ENCODE results near the gene ADAMTS3. TPM values are rescaled to one million over a fixed set of nuclear protein-coding genes. Genes with fewer than 3 reads are reported as not detected.

ADAMTS3 gene
- total and polyA plus RNA-seq, 9 of the 15 experiments (the other 6 are each of a cell fraction or from before 2014, with no cell fraction given), result 4.0 to 18.0 (median 12.1) TPM

DNA sequence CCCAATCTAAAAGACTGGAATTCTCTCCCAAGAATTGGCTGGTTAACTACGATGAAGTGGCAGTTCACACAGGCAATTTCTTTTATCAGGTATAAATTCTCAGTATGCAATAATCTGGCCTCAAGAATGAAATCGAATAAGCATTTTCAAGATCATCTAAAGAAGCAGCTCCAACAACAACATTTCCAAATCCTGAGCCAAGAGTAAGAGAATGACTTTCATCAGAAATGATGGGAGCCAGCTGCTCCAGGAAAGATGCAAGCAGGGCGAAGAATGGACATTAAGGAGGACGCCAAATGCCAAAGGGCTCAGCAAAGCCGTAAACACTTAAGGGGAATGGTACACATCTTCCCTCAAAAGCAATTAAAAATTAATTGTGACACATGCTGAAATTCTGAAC is 12.0 kb downstream of the ADAMTS3 start (continued):
- TF ChIP-seq, protein P1, sequence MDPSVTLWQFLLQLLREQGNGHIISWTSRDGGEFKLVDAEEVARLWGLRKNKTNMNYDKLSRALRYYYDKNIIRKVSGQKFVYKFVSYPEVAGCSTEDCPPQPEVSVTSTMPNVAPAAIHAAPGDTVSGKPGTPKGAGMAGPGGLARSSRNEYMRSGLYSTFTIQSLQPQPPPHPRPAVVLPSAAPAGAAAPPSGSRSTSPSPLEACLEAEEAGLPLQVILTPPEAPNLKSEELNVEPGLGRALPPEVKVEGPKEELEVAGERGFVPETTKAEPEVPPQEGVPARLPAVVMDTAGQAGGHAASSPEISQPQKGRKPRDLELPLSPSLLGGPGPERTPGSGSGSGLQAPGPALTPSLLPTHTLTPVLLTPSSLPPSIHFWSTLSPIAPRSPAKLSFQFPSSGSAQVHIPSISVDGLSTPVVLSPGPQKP (CRISPR knock-in tag; IDR thresholded peaks at IDR 0.05), result no peak

DNA sequence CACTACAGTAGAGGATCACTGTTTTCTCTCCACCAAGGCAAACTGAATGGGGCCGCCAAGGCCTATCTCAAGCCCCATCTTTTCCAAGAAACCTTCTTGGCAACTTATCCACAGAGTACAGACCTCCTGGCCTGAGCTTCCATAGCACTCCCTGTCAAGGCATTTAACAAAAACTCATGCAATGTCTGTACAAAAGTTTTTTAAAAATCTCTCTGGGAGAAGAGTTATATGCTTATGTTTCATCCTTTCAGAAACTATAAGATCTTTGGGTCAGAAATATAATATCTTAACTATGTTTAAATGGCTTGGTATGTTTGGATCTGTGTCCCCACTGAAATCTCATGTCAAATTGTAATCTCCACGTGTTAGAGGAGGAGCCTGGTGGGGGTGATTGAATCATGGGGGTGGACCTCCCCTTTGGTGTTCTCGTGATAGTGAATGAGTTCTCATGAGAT is 13.6 kb downstream of the ADAMTS3 start:
- no peak overlapping the region for H3K4me3 ChIP-seq
- peaks cover 4 to 42% of the 10 kb centered on the region in 2 experiments; a peak in 4 of 5 replicates for H3K4me1 ChIP-seq (replicated peaks in 1 of 2; ENCODE audit: control insufficient read depth in 2 of 2, insufficient read depth in 2 of 2, low read length in 2 of 2)
- FAIRE-seq, result peak; percentile 64
- peaks cover 32% of the 10 kb centered on the region for H3K36me3 ChIP-seq (ENCODE audit: control insufficient read depth, insufficient read depth, low read length)
- H4K20me1 ChIP-seq (replicated peaks; ENCODE audit: control insufficient read depth, insufficient read depth, low read length), result no peaks in the 10 kb centered on the region
- peak; percentile 85 for ATAC-seq
- intact Hi-C loops (cut with micrococcal nuclease), result loop anchor here (1.0 kb wide), 1 partner anchor 13 kb away; no protein-coding TSS in a partner anchor
- H3K9ac ChIP-seq (ENCODE audit: insufficient read depth in 1 of 2, low read depth in 2 of 2, low read length in 2 of 2), result no peak overlapping the region
- no peaks in the 10 kb centered on the region for H3K27me3 ChIP-seq (ENCODE audit: control insufficient read depth in 2 of 2, insufficient read depth in 2 of 2, low read length in 2 of 2)
- CTCF ChIA-PET (ENCODE audit: low intra/inter-chr PET ratio), result no interaction called here
- peaks cover 79% of the 10 kb centered on the region for H3K79me2 ChIP-seq (ENCODE audit: control insufficient read depth, insufficient read depth, low read length)
- no peaks in the 10 kb centered on the region for H3K9me1 ChIP-seq (ENCODE audit: control insufficient read depth, insufficient read depth, low read length)
- no peak overlapping the region for H2AFZ ChIP-seq (ENCODE audit: low read depth, low read length)
- POLR2A ChIA-PET, result interaction anchor here (0.8 to 1.5 kb wide), 2 partner anchors 12 to 14 kb away, joined by 3 to 7 read pairs; no protein-coding TSS in a partner anchor
- BruUV-seq (replicated peaks), result no TSS peak
- peak overlapping the region; percentile 50; the same call in 1 of the 2 replicates for H3K4me2 ChIP-seq (ENCODE audit: insufficient read depth, low read length)
- peak; percentile 27 to 88 (median 56) for DNase-seq (ENCODE audit: extremely low read depth in 1 of 4, low spot score in 3 of 4)
- in situ Hi-C loops (cut with MboI), result no loop called here
- H3K27ac ChIP-seq (ENCODE audit: extremely low read depth, low read depth, low read length), result peak overlapping the region; percentile 53
- WGBS (ENCODE audit: insufficient coverage, low coverage, missing lambda C conversion rate), result 0% methylated on average over 3 of the region's 3 CpGs
- peaks cover 10% of the 10 kb centered on the region for H3K9me3 ChIP-seq (replicated peaks; ENCODE audit: control insufficient read depth, insufficient read depth, low read depth, low read length)
- TF ChIP-seq ADNP (tag; IDR thresholded peaks at IDR 0.05) (no peak), EHMT2 (IDR thresholded peaks at IDR 0.05) (peak; percentile 65), MYC (IDR thresholded peaks at IDR 0.05; ENCODE audit: low read depth, low read length) (0 out of 2 replicates have a peak, but pooled peaks have one; percentile 41), MYC (CRISPR knock-in tag; IDR thresholded peaks at IDR 0.05; ENCODE audit: borderline replicate concordance, low read depth) (no peak), EGR1 (conservative IDR thresholded peaks at IDR 0.05) (0 out of 2 replicates have a peak, but pooled peaks have one; percentile 20)
- TF ChIP-seq, protein P2, sequence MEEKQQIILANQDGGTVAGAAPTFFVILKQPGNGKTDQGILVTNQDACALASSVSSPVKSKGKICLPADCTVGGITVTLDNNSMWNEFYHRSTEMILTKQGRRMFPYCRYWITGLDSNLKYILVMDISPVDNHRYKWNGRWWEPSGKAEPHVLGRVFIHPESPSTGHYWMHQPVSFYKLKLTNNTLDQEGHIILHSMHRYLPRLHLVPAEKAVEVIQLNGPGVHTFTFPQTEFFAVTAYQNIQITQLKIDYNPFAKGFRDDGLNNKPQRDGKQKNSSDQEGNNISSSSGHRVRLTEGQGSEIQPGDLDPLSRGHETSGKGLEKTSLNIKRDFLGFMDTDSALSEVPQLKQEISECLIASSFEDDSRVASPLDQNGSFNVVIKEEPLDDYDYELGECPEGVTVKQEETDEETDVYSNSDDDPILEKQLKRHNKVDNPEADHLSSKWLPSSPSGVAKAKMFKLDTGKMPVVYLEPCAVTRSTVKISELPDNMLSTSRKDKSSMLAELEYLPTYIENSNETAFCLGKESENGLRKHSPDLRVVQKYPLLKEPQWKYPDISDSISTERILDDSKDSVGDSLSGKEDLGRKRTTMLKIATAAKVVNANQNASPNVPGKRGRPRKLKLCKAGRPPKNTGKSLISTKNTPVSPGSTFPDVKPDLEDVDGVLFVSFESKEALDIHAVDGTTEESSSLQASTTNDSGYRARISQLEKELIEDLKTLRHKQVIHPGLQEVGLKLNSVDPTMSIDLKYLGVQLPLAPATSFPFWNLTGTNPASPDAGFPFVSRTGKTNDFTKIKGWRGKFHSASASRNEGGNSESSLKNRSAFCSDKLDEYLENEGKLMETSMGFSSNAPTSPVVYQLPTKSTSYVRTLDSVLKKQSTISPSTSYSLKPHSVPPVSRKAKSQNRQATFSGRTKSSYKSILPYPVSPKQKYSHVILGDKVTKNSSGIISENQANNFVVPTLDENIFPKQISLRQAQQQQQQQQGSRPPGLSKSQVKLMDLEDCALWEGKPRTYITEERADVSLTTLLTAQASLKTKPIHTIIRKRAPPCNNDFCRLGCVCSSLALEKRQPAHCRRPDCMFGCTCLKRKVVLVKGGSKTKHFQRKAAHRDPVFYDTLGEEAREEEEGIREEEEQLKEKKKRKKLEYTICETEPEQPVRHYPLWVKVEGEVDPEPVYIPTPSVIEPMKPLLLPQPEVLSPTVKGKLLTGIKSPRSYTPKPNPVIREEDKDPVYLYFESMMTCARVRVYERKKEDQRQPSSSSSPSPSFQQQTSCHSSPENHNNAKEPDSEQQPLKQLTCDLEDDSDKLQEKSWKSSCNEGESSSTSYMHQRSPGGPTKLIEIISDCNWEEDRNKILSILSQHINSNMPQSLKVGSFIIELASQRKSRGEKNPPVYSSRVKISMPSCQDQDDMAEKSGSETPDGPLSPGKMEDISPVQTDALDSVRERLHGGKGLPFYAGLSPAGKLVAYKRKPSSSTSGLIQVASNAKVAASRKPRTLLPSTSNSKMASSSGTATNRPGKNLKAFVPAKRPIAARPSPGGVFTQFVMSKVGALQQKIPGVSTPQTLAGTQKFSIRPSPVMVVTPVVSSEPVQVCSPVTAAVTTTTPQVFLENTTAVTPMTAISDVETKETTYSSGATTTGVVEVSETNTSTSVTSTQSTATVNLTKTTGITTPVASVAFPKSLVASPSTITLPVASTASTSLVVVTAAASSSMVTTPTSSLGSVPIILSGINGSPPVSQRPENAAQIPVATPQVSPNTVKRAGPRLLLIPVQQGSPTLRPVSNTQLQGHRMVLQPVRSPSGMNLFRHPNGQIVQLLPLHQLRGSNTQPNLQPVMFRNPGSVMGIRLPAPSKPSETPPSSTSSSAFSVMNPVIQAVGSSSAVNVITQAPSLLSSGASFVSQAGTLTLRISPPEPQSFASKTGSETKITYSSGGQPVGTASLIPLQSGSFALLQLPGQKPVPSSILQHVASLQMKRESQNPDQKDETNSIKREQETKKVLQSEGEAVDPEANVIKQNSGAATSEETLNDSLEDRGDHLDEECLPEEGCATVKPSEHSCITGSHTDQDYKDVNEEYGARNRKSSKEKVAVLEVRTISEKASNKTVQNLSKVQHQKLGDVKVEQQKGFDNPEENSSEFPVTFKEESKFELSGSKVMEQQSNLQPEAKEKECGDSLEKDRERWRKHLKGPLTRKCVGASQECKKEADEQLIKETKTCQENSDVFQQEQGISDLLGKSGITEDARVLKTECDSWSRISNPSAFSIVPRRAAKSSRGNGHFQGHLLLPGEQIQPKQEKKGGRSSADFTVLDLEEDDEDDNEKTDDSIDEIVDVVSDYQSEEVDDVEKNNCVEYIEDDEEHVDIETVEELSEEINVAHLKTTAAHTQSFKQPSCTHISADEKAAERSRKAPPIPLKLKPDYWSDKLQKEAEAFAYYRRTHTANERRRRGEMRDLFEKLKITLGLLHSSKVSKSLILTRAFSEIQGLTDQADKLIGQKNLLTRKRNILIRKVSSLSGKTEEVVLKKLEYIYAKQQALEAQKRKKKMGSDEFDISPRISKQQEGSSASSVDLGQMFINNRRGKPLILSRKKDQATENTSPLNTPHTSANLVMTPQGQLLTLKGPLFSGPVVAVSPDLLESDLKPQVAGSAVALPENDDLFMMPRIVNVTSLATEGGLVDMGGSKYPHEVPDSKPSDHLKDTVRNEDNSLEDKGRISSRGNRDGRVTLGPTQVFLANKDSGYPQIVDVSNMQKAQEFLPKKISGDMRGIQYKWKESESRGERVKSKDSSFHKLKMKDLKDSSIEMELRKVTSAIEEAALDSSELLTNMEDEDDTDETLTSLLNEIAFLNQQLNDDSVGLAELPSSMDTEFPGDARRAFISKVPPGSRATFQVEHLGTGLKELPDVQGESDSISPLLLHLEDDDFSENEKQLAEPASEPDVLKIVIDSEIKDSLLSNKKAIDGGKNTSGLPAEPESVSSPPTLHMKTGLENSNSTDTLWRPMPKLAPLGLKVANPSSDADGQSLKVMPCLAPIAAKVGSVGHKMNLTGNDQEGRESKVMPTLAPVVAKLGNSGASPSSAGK (IDR thresholded peaks at IDR 0.05), result peak; percentile 49

Measured in K562 (cell line).